NCI-H2029 (cell line): Measurements from ENCODE around the gene SLC2A6.

Source experiments
- DNase-seq: peaks from one replicate; lab custom pipeline; 2025; lab: John Stamatoyannopoulos, UW

Gene SLC2A6

GRCh38 chr9:133437753-133438531 lies 41.0 kb downstream of the SLC2A6 start:
- DNase-seq = no peak

- DNase-seq = no peak
These were observed 42.2 kb downstream of the SLC2A6 start for GRCh38 chr9:133436681-133437080.

- DNase-seq = no peak
These were observed 45.5 kb downstream of the SLC2A6 start for GRCh38 chr9:133433351-133433843.

GRCh38 chr9:133430244-133430643 lies 48.7 kb downstream of the SLC2A6 start:
- DNase-seq = no peak

GRCh38 chr9:133429641-133430161 lies 49.2 kb downstream of the SLC2A6 start:
- no peak for DNase-seq

GRCh38 chr9:133429214-133429613 lies 49.7 kb downstream of the SLC2A6 start:
- no peak for DNase-seq

GRCh38 chr9:133428617-133429101 lies 50.2 kb downstream of the SLC2A6 start:
- no peak for DNase-seq

- no peak for DNase-seq
These were observed 51.1 kb downstream of the SLC2A6 start for GRCh38 chr9:133427658-133428348.

- no peak for DNase-seq
These were observed 52.9 kb downstream of the SLC2A6 start for GRCh38 chr9:133426011-133426410.

- DNase-seq = no peak
These were observed 53.8 kb downstream of the SLC2A6 start for GRCh38 chr9:133425049-133425632.

GRCh38 chr9:133424187-133424586 lies 54.7 kb downstream of the SLC2A6 start:
- DNase-seq = no peak

GRCh38 chr9:133423216-133423615 lies 55.7 kb downstream of the SLC2A6 start:
- no peak for DNase-seq

- DNase-seq = no peak
These were observed 57.0 kb downstream of the SLC2A6 start, which contains the start of gene ADAMTS13 for GRCh38 chr9:133421615-133422542. ADAMTS13 (plus strand) TSS chr9:133422367; CDS start chr9:133422444, 77 bp downstream.
